ENCODE measurements around the gene F10. TPM values are rescaled to one million over a fixed set of nuclear protein-coding genes. Genes with fewer than 3 reads are reported as not detected.

The F10 gene
- total and polyA plus RNA-seq, 2 of the 13 experiments (the other 11 are each of a cell fraction or from before 2014, with no cell fraction given) = 58.4 to 237 TPM

DNA sequence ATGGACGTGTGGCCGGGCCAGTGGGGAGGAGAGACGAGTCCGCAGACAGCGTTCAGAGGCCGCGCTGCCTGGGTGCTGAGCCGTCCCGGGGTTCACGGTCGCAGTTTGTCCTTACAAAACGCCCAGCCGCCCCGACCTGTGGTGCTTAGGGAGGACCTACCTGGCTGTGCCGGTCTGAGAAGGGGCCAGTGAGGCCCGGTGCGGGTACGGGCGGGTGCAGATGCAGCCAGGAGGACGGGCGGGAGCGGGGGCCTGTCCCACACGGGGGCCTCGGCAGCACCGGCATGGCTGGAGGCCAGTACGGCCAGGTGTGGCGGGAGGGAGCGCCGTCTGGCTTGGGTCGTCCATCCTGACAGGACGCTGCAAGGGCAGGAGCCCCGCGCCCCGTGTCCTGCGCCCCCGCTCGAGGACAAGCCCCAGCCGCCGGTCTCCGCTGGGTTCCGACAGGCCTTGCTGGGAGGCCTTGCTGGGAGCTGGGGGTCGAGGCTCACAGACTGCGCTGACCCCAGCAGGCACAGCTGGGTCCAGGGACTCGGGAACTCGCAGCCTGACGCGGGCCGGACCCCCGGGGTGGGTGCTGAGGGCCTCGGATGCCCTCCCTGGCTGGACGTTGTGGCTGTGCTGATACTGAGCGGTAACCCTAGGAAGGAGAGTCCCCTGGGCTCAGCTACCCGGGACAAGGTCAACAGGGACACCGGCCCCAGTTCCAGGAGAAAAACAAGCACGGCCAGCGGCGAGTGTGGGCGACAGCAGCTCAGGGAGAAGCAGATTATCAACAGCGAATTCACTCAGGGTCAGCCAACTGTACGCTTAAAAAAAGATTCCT is 30.6 kb downstream of the F10 start (continued):
- TF ChIP-seq, protein P1, sequence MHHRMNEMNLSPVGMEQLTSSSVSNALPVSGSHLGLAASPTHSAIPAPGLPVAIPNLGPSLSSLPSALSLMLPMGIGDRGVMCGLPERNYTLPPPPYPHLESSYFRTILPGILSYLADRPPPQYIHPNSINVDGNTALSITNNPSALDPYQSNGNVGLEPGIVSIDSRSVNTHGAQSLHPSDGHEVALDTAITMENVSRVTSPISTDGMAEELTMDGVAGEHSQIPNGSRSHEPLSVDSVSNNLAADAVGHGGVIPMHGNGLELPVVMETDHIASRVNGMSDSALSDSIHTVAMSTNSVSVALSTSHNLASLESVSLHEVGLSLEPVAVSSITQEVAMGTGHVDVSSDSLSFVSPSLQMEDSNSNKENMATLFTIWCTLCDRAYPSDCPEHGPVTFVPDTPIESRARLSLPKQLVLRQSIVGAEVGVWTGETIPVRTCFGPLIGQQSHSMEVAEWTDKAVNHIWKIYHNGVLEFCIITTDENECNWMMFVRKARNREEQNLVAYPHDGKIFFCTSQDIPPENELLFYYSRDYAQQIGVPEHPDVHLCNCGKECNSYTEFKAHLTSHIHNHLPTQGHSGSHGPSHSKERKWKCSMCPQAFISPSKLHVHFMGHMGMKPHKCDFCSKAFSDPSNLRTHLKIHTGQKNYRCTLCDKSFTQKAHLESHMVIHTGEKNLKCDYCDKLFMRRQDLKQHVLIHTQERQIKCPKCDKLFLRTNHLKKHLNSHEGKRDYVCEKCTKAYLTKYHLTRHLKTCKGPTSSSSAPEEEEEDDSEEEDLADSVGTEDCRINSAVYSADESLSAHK (CRISPR knock-in tag; IDR thresholded peaks at IDR 0.05; ENCODE audit: borderline replicate concordance) = 0 out of 2 replicates have a peak, but pooled peaks have one; percentile 27
- TF ChIP-seq NFIC (IDR thresholded peaks at IDR 0.05; ENCODE audit: low read length) (no peak), PRPF4 (IDR thresholded peaks at IDR 0.05; ENCODE audit: low read depth, low read length, poor library complexity, severe bottlenecking) (no peak), SP1 (IDR thresholded peaks at IDR 0.05) (no peak), SP1 (CRISPR knock-in tag; IDR thresholded peaks at IDR 0.05) (no peak), SALL2 (CRISPR knock-in tag; IDR thresholded peaks at IDR 0.05) (no peak), ZSCAN20 (CRISPR knock-in tag; IDR thresholded peaks at IDR 0.05; ENCODE audit: borderline replicate concordance) (no peak), RELA (CRISPR knock-in tag; IDR thresholded peaks at IDR 0.05) (no peak), ZNF510 (CRISPR knock-in tag; IDR thresholded peaks at IDR 0.05; ENCODE audit: low read depth) (0 out of 2 replicates have a peak, but pooled peaks have one; percentile 54), ZNF317 (CRISPR knock-in tag; IDR thresholded peaks at IDR 0.05) (peak; percentile 31; the same call in 1 of the 2 replicates), ZNF747 (CRISPR knock-in tag; IDR thresholded peaks at IDR 0.05; ENCODE audit: borderline replicate concordance) (no peak)
- TF ChIP-seq, protein P2, sequence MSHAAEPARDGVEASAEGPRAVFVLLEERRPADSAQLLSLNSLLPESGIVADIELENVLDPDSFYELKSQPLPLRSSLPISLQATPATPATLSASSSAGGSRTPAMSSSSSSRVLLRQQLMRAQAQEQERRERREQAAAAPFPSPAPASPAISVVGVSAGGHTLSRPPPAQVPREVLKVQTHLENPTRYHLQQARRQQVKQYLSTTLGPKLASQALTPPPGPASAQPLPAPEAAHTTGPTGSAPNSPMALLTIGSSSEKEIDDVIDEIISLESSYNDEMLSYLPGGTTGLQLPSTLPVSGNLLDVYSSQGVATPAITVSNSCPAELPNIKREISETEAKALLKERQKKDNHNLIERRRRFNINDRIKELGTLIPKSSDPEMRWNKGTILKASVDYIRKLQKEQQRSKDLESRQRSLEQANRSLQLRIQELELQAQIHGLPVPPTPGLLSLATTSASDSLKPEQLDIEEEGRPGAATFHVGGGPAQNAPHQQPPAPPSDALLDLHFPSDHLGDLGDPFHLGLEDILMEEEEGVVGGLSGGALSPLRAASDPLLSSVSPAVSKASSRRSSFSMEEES (CRISPR knock-in tag; IDR thresholded peaks at IDR 0.05) = no peak
- TF ChIP-seq, protein P3, sequence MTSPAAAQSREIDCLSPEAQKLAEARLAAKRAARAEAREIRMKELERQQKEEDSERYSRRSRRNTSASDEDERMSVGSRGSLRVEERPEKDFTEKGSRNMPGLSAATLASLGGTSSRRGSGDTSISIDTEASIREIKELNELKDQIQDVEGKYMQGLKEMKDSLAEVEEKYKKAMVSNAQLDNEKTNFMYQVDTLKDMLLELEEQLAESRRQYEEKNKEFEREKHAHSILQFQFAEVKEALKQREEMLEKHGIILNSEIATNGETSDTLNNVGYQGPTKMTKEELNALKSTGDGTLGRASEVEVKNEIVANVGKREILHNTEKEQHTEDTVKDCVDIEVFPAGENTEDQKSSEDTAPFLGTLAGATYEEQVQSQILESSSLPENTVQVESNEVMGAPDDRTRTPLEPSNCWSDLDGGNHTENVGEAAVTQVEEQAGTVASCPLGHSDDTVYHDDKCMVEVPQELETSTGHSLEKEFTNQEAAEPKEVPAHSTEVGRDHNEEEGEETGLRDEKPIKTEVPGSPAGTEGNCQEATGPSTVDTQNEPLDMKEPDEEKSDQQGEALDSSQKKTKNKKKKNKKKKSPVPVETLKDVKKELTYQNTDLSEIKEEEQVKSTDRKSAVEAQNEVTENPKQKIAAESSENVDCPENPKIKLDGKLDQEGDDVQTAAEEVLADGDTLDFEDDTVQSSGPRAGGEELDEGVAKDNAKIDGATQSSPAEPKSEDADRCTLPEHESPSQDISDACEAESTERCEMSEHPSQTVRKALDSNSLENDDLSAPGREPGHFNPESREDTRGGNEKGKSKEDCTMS (CRISPR knock-in tag; conservative IDR thresholded peaks at IDR 0.05) = no peak
- TF ChIP-seq, protein P4, sequence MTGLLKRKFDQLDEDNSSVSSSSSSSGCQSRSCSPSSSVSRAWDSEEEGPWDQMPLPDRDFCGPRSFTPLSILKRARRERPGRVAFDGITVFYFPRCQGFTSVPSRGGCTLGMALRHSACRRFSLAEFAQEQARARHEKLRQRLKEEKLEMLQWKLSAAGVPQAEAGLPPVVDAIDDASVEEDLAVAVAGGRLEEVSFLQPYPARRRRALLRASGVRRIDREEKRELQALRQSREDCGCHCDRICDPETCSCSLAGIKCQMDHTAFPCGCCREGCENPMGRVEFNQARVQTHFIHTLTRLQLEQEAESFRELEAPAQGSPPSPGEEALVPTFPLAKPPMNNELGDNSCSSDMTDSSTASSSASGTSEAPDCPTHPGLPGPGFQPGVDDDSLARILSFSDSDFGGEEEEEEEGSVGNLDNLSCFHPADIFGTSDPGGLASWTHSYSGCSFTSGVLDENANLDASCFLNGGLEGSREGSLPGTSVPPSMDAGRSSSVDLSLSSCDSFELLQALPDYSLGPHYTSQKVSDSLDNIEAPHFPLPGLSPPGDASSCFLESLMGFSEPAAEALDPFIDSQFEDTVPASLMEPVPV (CRISPR knock-in tag; IDR thresholded peaks at IDR 0.05) = 0 out of 2 replicates have a peak, but pooled peaks have one; percentile 62
- TF ChIP-seq, protein P5, sequence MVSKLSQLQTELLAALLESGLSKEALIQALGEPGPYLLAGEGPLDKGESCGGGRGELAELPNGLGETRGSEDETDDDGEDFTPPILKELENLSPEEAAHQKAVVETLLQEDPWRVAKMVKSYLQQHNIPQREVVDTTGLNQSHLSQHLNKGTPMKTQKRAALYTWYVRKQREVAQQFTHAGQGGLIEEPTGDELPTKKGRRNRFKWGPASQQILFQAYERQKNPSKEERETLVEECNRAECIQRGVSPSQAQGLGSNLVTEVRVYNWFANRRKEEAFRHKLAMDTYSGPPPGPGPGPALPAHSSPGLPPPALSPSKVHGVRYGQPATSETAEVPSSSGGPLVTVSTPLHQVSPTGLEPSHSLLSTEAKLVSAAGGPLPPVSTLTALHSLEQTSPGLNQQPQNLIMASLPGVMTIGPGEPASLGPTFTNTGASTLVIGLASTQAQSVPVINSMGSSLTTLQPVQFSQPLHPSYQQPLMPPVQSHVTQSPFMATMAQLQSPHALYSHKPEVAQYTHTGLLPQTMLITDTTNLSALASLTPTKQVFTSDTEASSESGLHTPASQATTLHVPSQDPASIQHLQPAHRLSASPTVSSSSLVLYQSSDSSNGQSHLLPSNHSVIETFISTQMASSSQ (IDR thresholded peaks at IDR 0.05; ENCODE audit: low read depth) = no peak
- TF ChIP-seq, protein P5 (CRISPR knock-in tag; IDR thresholded peaks at IDR 0.05; ENCODE audit: borderline replicate concordance) = peak; percentile 6; the same call in 1 of the 2 replicates
